Smooth muscle cell (in vitro differentiated cells): ENCODE measurements around the gene SHC4. TPM values are rescaled to one million over a fixed set of nuclear protein-coding genes. Genes with fewer than 3 reads are reported as not detected.

Experiments used
- DNase-seq: peaks from one replicate; lab custom pipeline; 2025; ENCODE audit not compliant: unreplicated experiment; lab: John Stamatoyannopoulos, UW
- H2AFZ ChIP-seq: fragments of 200-600 bp; sonication (generic); 2 replicates; pipeline ENCODE4 v1.6.0; 2016; ENCODE audit warnings: antibody characterized with exemption, low read depth, mild to moderate bottlenecking
- H3F3A ChIP-seq: fragments of 200-600 bp; sonication (generic); 2 replicates; pipeline ENCODE4 v1.6.0; 2017; ENCODE audit warnings: antibody characterized with exemption, low read depth
- H3K27ac ChIP-seq: fragments of 200-600 bp; sonication (generic); 2 replicates; pipeline ENCODE4 v1.5.1; 2016; ENCODE audit warnings: low read depth, mild to moderate bottlenecking
- H3K27me3 ChIP-seq: fragments of 200-600 bp; sonication (generic); 2 replicates; pipeline ENCODE4 v1.6.1; 2016; ENCODE audit warnings: low read depth, mild to moderate bottlenecking
- H3K36me3 ChIP-seq: fragments of 200-600 bp; sonication (generic); 2 replicates; pipeline ENCODE4 v1.5.1; 2016; ENCODE audit warnings: low read depth
- H3K4me1 ChIP-seq: fragments of 200-600 bp; sonication (generic); 2 replicates; pipeline ENCODE4 v1.5.1; 2016; ENCODE audit warnings: low read depth
- H3K4me2 ChIP-seq: fragments of 200-600 bp; sonication (generic); 2 replicates; pipeline ENCODE4 v1.6.0; 2016; ENCODE audit warnings: mild to moderate bottlenecking
- H3K4me3 ChIP-seq: fragments of 200-600 bp; sonication (generic); 2 replicates; pipeline ENCODE4 v1.5.1; 2016; ENCODE audit warnings: mild to moderate bottlenecking
- H3K79me2 ChIP-seq: fragments of 200-600 bp; sonication (generic); 2 replicates; pipeline ENCODE4 v1.6.0; 2016; ENCODE audit warnings: low read depth, mild to moderate bottlenecking
- H3K9ac ChIP-seq: fragments of 200-600 bp; sonication (generic); 2 replicates; pipeline ENCODE4 v1.6.0; 2016; ENCODE audit warnings: low read depth
- H3K9me3 ChIP-seq: fragments of 200-600 bp; sonication (generic); replicated peaks from 2 replicates; pipeline ENCODE4 v1.5.1; 2016; ENCODE audit warnings: low read depth
- H4K20me1 ChIP-seq: fragments of 200-600 bp; sonication (generic); 2 replicates; pipeline ENCODE4 v1.6.0; 2016; ENCODE audit warnings: low read depth
- WGBS: methylation state at CpG from one replicate; pipeline ENCODE4 v1.1.7; 2016; ENCODE audit warnings: low lambda C conversion rate; 5-methylcytosine and 5-hydroxymethylcytosine counted together
- polyA plus RNA-seq: library from polyadenylated mRNA; unstranded; fragments of >200 nt; fragmentation: Nextera tagmentation; extraction: Ambion mirVana; gene quantifications from 2 replicates; pipeline ENCODE4 v1.2.1, GENCODE V29; 2016
- total RNA-seq: library from RNA; depleted of rRNA; stranded (reverse); fragments of >200 nt; gene quantifications from 2 replicates; pipeline ENCODE4 v1.2.3, GENCODE V29; 2014
- TF ChIP-seq, protein P1 (sequence below): fragments of 200-600 bp; sonication (generic); IDR thresholded peaks from 2 replicates; pipeline ENCODE4 v1.5.1; 2017; ENCODE audit warnings: borderline replicate concordance, mild to moderate bottlenecking, antibody characterized with exemption; ENCODE audit not compliant: insufficient read depth, poor library complexity, severe bottlenecking

The SHC4 gene
- total and polyA plus RNA-seq, 2 experiments from 2014 or later = 0.39 to 1.2 TPM

DNA sequence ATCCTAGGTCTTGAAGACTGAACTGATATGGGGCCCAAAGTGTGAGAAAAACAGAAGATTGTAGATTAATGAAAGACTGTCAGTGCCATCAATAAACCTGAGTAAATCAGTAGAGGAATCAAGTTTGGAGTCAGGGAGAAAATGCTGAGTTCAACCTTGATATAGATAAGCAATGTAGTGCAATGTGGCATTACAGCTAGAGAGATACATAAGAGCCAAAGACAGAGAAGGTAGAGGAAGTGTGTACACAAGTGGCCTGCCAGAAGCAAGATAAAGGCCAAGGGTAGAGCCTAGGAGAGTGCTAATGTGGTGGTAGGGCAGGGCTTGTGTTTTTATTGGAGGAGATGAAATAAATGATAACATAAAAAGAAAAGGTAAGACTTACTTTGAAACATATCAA lies 111.8 kb downstream of the SHC4 start:
- no peaks in the 10 kb centered on the region for H3K9me3 ChIP-seq
- DNase-seq = no peak
- H3K4me2 ChIP-seq = no peak overlapping the region
- H4K20me1 ChIP-seq = no peaks in the 10 kb centered on the region
- H3K36me3 ChIP-seq = no peaks in the 10 kb centered on the region
- H3K9ac ChIP-seq = no peak overlapping the region
- no peaks in the 10 kb centered on the region for H3K4me1 ChIP-seq
- peaks cover 3% of the 10 kb centered on the region for H3F3A ChIP-seq
- H3K27me3 ChIP-seq = no peaks in the 10 kb centered on the region
- H3K4me3 ChIP-seq = no peak overlapping the region
- no peaks in the 10 kb centered on the region for H3K79me2 ChIP-seq
- H2AFZ ChIP-seq = no peak overlapping the region
- TF ChIP-seq, protein P1, sequence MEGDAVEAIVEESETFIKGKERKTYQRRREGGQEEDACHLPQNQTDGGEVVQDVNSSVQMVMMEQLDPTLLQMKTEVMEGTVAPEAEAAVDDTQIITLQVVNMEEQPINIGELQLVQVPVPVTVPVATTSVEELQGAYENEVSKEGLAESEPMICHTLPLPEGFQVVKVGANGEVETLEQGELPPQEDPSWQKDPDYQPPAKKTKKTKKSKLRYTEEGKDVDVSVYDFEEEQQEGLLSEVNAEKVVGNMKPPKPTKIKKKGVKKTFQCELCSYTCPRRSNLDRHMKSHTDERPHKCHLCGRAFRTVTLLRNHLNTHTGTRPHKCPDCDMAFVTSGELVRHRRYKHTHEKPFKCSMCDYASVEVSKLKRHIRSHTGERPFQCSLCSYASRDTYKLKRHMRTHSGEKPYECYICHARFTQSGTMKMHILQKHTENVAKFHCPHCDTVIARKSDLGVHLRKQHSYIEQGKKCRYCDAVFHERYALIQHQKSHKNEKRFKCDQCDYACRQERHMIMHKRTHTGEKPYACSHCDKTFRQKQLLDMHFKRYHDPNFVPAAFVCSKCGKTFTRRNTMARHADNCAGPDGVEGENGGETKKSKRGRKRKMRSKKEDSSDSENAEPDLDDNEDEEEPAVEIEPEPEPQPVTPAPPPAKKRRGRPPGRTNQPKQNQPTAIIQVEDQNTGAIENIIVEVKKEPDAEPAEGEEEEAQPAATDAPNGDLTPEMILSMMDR = no peak
- no peak overlapping the region for H3K27ac ChIP-seq

DNA sequence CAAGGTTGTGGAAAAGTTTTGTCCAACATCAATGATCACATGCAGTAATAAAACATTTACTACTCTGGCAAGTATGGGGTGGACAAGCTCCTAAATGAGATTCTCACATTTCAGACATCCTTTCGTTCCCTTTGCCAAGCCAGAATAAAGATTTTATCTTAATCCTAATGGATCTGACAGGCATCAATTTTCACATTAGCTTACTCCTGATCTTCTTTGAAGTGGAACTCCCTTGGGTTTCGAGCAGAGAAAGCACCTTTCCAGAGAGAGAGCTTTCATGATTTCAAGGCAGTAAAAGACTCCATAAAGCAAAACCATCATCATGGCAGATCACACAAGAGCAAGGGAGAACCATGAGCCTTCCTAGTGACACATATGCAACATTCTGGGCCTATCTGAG lies 113.1 kb downstream of the SHC4 start:
- Histone ChIP-seq H3K4me1 (no peaks in the 10 kb centered on the region), H3K4me3 (no peak overlapping the region), H3K79me2 (no peaks in the 10 kb centered on the region), H3K27ac (no peak overlapping the region), H4K20me1 (no peaks in the 10 kb centered on the region), H3K36me3 (no peaks in the 10 kb centered on the region), H2AFZ (no peak overlapping the region), H3K27me3 (no peaks in the 10 kb centered on the region), H3K9ac (no peak overlapping the region), H3F3A (peaks cover 3% of the 10 kb centered on the region), H3K4me2 (no peak overlapping the region), H3K9me3 (no peaks in the 10 kb centered on the region)
- TF ChIP-seq, protein P1 = no peak
- no peak for DNase-seq
- WGBS = 37% methylated on average over 2 of the region's 2 CpGs

- no peaks in the 10 kb centered on the region for H3K36me3 ChIP-seq
- no peak overlapping the region for H2AFZ ChIP-seq
- TF ChIP-seq, protein P1 = no peak
- WGBS = 91% methylated on average over 1 of the region's 1 CpG
- H3K4me1 ChIP-seq = no peaks in the 10 kb centered on the region
- H4K20me1 ChIP-seq = no peaks in the 10 kb centered on the region
- H3F3A ChIP-seq = no peaks in the 10 kb centered on the region
- H3K9ac ChIP-seq = no peak overlapping the region
- H3K27me3 ChIP-seq = no peaks in the 10 kb centered on the region
- H3K4me3 ChIP-seq = no peak overlapping the region
- H3K9me3 ChIP-seq = no peaks in the 10 kb centered on the region
- no peak overlapping the region for H3K27ac ChIP-seq
- DNase-seq = no peak
- H3K79me2 ChIP-seq = no peaks in the 10 kb centered on the region
- H3K4me2 ChIP-seq = no peak overlapping the region
Observed at GRCh38 chr15:48845123-48845522, 118.6 kb downstream of the SHC4 start.

DNA sequence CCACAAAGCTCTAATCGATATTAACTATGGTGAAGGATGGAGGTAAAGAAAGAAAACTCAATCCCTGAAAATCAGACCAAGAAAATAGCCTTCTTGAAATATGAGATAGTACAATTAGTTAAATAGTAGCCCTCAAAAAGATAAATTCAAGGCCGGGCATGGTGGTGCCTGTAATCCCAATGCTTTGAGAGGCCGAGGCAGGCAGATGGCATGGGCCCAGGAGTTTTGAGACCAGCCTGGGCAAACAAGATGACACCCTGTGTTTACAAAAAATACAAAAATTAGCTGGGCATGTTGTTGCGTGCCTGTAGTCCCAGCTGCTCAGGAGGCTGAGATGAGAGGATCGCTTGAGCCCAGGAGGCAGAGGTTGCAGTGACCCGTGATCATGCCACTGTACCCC lies 121.2 kb downstream of the SHC4 start:
- H3K9ac ChIP-seq = no peak overlapping the region
- H3K27me3 ChIP-seq = no peaks in the 10 kb centered on the region
- H3K4me1 ChIP-seq = no peaks in the 10 kb centered on the region
- no peaks in the 10 kb centered on the region for H3K36me3 ChIP-seq
- no peak overlapping the region for H2AFZ ChIP-seq
- H4K20me1 ChIP-seq = no peaks in the 10 kb centered on the region
- TF ChIP-seq, protein P1 = no peak
- H3K4me3 ChIP-seq = no peak overlapping the region
- H3K27ac ChIP-seq = no peak overlapping the region
- no peaks in the 10 kb centered on the region for H3K9me3 ChIP-seq
- H3K4me2 ChIP-seq = no peak overlapping the region
- no peaks in the 10 kb centered on the region for H3F3A ChIP-seq
- no peak for DNase-seq
- WGBS = 94% methylated on average over 6 of the region's 6 CpGs
- no peaks in the 10 kb centered on the region for H3K79me2 ChIP-seq
